ENCODE results near the gene GALNT10. TPM values are rescaled to one million over a fixed set of nuclear protein-coding genes. Genes with fewer than 3 reads are reported as not detected.

GALNT10 gene
- total and polyA plus RNA-seq, 2 experiments from 2014 or later: 43.0 to 45.9 TPM

- Histone ChIP-seq H3K9me2 (replicated peaks; ENCODE audit: insufficient read depth) (no peaks in the 10 kb centered on the region), H3K4me2 (no peak overlapping the region), H3K9me3 (ENCODE audit: low read depth) (no peaks in the 10 kb centered on the region), H3K79me2 (no peaks in the 10 kb centered on the region), H3K36me3 (replicated peaks; ENCODE audit: insufficient read depth, low read depth) (no peaks in the 10 kb centered on the region), H3K4me3 (no peak overlapping the region), H3K27me3 (no peaks in the 10 kb centered on the region), H4K20me1 (ENCODE audit: insufficient read depth, poor library complexity, severe bottlenecking) (no peaks in the 10 kb centered on the region), H3K4me1 (ENCODE audit: insufficient read depth) (peaks cover 9% of the 10 kb centered on the region), H2AFZ (no peak overlapping the region), H3K27ac (no peak overlapping the region)
- no peak for DNase-seq (ENCODE audit: low spot score)
- WGBS (ENCODE audit: low lambda C conversion rate, missing lambda C conversion rate): 98% methylated on average over 3 of the region's 3 CpGs
- TF ChIP-seq EZH2 (IDR thresholded peaks at IDR 0.05; ENCODE audit: borderline replicate concordance) (no peak), EZH2phosphoT487 (IDR thresholded peaks at IDR 0.05; ENCODE audit: low read depth, severe bottlenecking, unreplicated experiment) (no peak)
- TF ChIP-seq, protein P1, sequence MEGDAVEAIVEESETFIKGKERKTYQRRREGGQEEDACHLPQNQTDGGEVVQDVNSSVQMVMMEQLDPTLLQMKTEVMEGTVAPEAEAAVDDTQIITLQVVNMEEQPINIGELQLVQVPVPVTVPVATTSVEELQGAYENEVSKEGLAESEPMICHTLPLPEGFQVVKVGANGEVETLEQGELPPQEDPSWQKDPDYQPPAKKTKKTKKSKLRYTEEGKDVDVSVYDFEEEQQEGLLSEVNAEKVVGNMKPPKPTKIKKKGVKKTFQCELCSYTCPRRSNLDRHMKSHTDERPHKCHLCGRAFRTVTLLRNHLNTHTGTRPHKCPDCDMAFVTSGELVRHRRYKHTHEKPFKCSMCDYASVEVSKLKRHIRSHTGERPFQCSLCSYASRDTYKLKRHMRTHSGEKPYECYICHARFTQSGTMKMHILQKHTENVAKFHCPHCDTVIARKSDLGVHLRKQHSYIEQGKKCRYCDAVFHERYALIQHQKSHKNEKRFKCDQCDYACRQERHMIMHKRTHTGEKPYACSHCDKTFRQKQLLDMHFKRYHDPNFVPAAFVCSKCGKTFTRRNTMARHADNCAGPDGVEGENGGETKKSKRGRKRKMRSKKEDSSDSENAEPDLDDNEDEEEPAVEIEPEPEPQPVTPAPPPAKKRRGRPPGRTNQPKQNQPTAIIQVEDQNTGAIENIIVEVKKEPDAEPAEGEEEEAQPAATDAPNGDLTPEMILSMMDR (IDR thresholded peaks at IDR 0.05; ENCODE audit: poor library complexity): no peak
Observed at GRCh38 chr5:154351566-154351965, 161.0 kb downstream of the GALNT10 start.

GRCh38 chr5:154352960-154353548 lies 162.5 kb downstream of the GALNT10 start:
- Histone ChIP-seq H3K27me3 (no peaks in the 10 kb centered on the region), H3K9me2 (replicated peaks; ENCODE audit: insufficient read depth) (no peaks in the 10 kb centered on the region), H4K20me1 (ENCODE audit: insufficient read depth, poor library complexity, severe bottlenecking) (no peaks in the 10 kb centered on the region), H2AFZ (no peak overlapping the region), H3K36me3 (replicated peaks; ENCODE audit: insufficient read depth, low read depth) (no peaks in the 10 kb centered on the region), H3K4me3 (no peak overlapping the region), H3K9me3 (ENCODE audit: low read depth) (no peaks in the 10 kb centered on the region), H3K4me2 (no peak overlapping the region), H3K27ac (no peak overlapping the region), H3K4me1 (ENCODE audit: insufficient read depth) (peaks cover 12% of the 10 kb centered on the region), H3K79me2 (no peaks in the 10 kb centered on the region)
- WGBS (ENCODE audit: low lambda C conversion rate, missing lambda C conversion rate): 78% methylated on average over 11 of the region's 11 CpGs
- DNase-seq (ENCODE audit: low spot score): no peak
- no peak for TF ChIP-seq EZH2 (IDR thresholded peaks at IDR 0.05; ENCODE audit: borderline replicate concordance)
- no peak for TF ChIP-seq EZH2phosphoT487 (IDR thresholded peaks at IDR 0.05; ENCODE audit: low read depth, severe bottlenecking, unreplicated experiment)
- TF ChIP-seq, protein P1 (IDR thresholded peaks at IDR 0.05; ENCODE audit: poor library complexity): no peak

DNA sequence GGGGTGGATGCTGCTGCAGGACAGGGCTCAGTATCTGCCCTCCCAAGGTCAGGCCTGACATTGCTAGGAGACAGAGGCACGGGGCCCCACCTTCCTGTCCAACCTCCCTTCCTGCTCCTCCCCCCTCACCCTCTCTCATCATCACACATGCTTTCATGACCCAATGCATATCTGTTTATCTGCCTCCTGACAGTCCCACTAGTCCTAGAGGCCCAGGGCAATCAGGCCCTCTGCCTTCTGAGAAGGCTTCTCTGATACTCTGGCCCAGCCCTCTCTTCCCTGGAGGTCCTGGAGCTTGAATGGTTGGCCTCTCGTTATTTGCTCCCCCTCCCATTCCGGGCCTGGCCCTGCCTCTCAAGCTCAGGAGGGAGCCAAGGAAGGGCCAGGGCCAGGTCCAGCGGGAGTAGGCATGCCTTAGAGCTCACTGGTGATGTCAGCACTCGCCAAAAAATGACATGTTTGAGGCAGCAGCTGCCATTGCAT lies 164.6 kb downstream of the GALNT10 start:
- Histone ChIP-seq H3K9me2 (replicated peaks; ENCODE audit: insufficient read depth) (no peaks in the 10 kb centered on the region), H3K27me3 (no peaks in the 10 kb centered on the region), H3K27ac (no peak overlapping the region), H4K20me1 (ENCODE audit: insufficient read depth, poor library complexity, severe bottlenecking) (no peaks in the 10 kb centered on the region), H3K9me3 (ENCODE audit: low read depth) (no peaks in the 10 kb centered on the region), H3K4me3 (no peak overlapping the region), H3K79me2 (no peaks in the 10 kb centered on the region), H2AFZ (no peak overlapping the region), H3K36me3 (replicated peaks; ENCODE audit: insufficient read depth, low read depth) (no peaks in the 10 kb centered on the region), H3K4me2 (no peak overlapping the region), H3K4me1 (ENCODE audit: insufficient read depth) (peaks cover 19% of the 10 kb centered on the region)
- WGBS (ENCODE audit: low lambda C conversion rate, missing lambda C conversion rate): 48% methylated on average over 5 of the region's 5 CpGs
- TF ChIP-seq EZH2 (IDR thresholded peaks at IDR 0.05; ENCODE audit: borderline replicate concordance): no peak
- no peak for TF ChIP-seq EZH2phosphoT487 (IDR thresholded peaks at IDR 0.05; ENCODE audit: low read depth, severe bottlenecking, unreplicated experiment)
- TF ChIP-seq, protein P1 (IDR thresholded peaks at IDR 0.05; ENCODE audit: poor library complexity): no peak
- no peak for DNase-seq (ENCODE audit: low spot score)
